NCI-H1092 (cell line): ENCODE data around the gene DHRS13.
"Not testable (repeated sequence)": the region's sequence is repeated elsewhere in the genome, so short reads cannot be mapped to it uniquely, and the experiment has no call there.

ENCODE experiments used
- DNase-seq: peaks from one replicate; lab custom pipeline; 2025; lab: John Stamatoyannopoulos, UW

Gene DHRS13

DNA sequence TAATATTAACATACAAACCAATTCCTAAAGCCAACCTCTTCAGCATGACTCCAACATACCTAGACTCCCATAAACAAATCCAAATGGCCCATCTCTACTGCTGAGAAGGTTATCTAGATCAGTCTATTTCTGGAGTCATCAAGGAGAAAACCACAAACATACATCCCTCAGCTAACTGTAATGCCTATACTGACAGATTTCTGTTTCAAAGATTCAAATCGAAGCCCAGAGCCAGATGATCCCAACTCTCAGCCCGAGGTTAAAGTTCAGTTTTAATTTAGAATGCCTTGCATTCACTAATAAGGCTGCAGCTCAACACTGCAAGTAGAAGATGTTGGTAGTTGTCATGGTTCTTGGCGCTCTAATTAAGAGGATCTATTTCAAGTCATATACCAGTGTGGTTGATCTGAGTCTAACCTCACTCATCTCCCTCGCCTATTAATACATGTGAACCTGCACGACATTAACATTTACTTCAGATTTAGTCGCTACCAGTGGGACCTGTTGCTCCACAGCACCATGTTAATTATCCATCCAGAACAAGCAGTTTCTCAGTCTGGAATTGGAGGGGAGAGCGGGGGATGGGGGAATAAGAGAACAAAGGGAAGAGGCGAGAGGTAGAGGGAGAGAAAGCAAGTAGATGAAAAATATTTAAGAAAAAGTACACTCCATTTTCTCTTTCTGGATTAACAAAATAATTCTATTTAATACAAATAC, 33.0 kb upstream of the DHRS13 start:
- DNase-seq: no peak

DNA sequence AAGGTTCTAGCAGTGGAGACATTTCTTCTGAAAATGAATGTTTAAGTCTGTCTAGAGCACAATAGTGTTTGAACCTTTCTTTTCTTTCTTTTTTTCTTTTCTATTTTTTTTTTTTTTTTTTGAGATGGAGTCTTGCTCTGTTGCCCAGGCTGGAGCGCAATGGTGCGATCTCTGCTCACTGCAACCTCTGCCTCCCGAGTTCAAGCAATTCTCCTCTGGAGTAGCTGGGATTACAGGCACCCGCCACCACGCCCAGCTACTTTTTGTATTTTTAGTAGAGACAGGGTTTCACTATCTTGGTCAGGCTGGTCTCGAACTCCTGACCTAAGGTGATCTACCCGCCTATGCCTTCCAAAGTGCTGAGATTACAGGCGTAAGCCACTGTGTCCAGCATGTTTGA, 31.6 kb upstream of the DHRS13 start:
- DNase-seq: not testable (repeated sequence)

GRCh38 chr17:28929787-28930186, 26.9 kb upstream of the DHRS13 start:
- no peak for DNase-seq

DNA sequence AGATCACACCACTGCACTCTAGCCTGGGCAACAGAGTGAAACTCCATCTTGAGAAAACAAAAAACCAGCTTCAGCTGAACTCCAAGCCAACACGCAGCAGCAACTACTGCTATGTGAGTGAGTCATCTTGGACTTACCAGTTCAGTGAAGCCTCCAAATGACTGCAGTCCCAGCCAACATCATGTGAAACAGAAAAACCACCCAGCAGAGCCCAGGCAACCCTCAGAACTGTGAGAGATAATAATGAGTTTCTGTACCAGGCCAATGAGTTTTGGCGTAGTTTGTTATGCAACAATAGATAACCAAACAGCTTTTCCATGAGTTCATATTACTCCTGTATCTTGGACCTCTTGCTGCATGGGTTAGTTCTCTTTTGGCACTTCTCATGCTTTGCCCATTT, 25.2 kb upstream of the DHRS13 start:
- no peak for DNase-seq

DNA sequence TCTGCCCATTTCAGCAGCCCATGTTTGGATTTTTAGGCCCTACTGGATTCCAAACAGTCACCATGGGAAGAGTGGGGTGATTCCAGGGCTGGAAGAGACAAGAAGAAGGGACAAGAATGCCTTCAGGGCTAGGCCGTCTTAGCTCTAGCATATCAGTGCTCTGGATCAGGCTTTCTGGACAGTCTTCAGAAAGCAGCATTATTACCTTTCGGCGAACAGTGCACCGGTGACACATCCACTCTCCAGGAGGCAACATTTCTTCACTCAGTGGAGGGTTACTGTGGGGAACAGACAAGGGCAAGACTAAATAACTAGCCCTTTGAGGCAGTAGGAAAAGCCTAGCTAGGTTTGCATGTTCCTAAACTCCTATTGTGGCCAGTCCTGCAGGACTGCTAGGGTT, 23.9 kb upstream of the DHRS13 start:
- no peak for DNase-seq

DNA sequence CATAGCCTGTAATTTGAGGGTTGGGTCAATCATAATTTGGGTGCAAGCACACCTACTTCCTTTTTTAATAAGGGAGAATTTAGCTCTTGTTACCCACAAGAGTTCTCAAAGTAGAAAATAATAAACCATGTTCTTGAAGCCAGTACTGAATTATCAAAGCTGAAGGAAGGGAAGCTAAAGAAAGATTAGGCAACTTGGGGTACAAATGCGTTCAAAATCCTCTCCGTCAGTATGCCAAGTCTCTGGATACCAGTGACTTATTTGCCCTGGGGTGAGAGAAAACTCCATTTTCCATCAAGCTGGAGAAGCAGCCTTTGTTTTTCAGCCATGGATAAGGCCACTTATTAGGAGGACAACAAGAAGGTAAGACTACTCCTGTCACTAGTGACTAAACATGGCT, 23.5 kb upstream of the DHRS13 start:
- DNase-seq: no peak

DNA sequence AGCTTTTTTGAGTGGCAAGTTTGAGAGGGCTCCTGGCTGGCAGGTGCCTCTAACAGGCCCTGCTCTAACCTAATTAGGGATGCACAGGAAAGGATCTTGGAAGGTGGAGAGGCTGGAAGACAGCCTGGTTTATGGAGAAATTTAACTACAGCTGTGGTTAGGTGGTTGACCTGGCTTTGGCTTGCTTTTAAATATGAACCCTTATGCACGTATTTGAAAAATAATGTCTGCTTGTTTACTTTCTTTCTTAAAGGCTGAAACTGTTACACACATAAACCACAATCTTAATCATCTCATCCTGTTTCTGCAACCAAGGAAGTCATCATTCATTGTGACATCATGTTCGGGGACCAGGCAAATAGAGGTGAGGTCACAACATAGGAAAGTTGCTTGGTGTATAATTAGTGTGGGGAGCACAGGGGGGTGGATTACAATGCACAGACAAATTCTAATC, 23.1 kb upstream of the DHRS13 start:
- no peak for DNase-seq

GRCh38 chr17:28920201-28920600, 17.3 kb upstream of the DHRS13 start:
- no peak for DNase-seq

- no peak for DNase-seq
Observed at GRCh38 chr17:28918295-28918694, 15.4 kb upstream of the DHRS13 start.

DNA sequence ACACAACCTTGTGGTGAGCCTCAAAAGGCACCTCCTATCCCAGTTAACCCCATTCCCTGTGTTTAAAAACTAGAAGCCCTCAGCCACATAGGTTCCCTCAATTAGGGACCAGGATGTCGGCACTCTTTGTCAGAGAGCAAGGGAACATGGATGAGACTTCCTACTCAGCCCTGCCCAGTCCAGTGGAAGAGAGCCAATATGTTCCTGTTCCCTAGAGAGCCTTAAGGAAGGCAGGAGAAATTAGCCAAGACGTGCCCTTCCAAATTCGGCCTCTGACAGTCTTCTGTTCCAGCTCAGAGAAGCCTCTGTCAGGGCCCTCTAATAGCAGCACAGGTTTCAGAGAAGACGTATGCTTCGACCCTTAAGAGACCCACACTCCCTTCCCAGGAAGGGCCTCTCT, 14.6 kb upstream of the DHRS13 start:
- DNase-seq: no peak

GRCh38 chr17:28917029-28917428, 14.2 kb upstream of the DHRS13 start:
- no peak for DNase-seq

- DNase-seq: peak; percentile 1
Observed at GRCh38 chr17:28916302-28916934, 13.5 kb upstream of the DHRS13 start.

GRCh38 chr17:28912938-28913333, 10.1 kb upstream of the DHRS13 start:
- DNase-seq: no peak

GRCh38 chr17:28912281-28912937, 9.5 kb upstream of the DHRS13 start:
- no peak for DNase-seq

DNA sequence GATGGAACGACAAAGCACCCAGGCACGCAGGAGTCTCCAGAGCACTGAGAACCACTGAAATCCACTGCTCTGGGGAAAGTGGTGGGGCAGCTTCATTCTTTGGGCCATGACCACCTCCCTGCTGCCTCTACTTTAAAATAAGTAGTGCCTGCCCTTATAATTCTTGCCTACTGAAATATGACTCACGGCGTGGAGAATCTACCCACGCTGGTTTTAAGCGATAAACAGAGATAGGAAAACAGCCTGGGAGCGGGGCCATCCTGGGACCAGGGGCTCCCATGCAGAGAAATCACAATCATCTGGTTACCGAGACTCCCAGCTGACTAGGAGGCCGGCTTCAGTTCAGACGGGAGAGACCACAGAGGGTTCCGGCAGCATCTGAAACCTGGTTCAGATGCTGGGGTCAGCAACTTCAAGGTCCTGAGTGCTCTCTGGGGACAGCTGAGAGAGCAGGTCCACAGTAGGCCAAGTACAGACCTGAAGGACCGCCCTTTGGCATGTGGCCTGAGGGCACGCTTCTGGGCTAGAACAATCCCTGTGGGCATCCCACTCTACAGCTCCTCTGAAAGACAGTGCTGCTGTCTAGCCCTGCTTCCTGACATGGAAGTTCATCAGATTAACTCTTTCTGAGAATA, 8.6 kb upstream of the DHRS13 start:
- no peak for DNase-seq

DNA sequence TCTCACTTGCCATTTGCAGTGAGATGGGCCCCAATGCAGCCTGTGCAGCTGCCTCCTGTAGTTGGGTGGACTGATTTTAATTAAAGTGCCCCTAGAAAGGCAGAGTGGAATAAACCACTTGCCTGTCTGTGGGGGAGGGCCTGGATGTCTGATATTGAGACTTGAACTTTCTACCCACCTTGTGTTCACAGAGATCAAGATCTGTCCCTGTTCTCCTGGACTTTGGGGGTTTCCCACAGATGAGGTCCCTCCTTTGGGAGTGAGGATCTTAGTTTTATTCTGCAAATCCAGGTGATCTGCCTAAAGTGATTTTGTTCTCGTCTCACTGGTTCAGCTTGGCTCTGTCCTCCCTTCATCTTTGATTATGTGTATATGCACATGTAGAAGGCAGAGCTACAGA, 7.7 kb upstream of the DHRS13 start:
- no peak for DNase-seq

- no peak for DNase-seq
Observed at GRCh38 chr17:28908640-28909167, 5.8 kb upstream of the DHRS13 start.

DNA sequence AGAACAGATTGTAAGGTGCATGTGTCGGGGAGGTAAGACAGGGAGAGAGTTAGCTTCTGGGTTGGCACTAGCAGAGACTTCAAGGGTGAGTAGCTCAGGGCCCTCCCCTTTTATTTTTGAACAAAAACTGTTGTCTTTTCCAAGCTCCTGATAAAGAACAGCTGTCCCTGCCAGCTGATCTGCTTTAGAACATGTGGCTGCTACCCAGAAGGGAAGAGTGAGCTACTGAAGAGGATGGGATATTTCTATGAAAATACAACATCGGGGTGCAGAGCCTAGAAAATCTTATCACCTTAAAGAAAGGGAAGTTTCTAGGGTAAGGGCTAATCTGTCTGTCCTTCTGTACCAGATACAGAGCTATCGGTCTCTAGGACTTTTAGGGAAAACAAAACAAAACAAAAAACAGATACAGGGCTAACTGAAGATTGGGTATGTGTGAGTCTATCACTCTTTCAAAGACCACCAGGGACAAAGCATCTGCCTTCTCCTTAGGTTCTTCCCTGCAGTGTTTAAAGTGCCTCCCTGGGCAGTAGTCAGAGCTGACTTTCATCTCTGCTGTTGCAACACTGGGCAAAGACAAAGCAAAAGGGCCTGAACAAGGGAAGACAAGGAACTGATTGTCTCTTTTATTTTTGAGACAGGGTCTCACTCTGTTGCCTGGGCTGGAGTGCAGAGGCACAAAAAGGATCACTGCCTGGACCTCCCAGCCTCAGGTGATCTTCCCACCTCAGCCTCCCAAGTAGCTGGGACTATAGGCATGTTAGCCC, 5.0 kb upstream of the DHRS13 start:
- no peak for DNase-seq

GRCh38 chr17:28906706-28907438, 4.0 kb upstream of the DHRS13 start:
- DNase-seq: no peak

DNA sequence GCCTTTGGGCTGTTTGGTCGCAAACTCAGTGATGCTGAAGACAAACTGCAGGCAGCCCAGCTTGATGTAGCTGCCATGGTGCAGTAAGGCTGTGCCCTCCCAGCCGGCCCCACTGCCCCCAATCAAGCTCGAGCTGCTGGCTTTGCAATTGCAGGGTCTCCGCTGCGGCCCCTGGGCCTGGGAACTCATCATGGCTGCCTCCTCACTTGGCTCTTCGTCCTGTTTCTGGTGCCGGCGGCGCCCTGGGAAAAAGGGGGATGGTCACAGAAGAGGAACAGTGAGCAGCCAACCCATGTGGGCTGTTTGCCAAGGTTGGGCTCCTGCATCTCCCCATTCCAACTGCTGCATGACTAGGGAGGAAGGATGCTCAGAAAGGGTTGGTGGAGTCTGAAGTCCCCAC, 3.4 kb upstream of the DHRS13 start:
- DNase-seq: no peak

DNA sequence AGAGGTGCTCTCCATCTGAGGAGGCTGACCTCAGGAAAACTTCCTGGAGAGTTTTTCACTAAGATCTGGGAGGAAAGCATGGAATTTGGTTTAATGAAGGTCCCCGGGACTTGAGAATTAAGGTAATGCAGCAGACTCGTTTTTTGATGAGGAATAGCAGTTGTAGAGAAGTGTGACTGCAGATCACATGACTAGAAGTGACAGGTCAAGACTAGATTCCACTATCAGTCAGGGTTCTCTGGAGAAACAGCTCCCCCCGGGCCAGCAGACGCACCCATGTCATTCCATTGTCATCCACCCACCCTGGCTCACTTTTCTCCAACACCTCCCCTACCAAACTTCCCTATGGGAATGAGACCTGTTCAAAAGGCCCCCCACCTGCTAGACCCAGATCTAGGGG, 1.9 kb upstream of the DHRS13 start:
- DNase-seq: no peak
